NCI-H446 (cell line): ENCODE data around the gene P2RY12.
"Not testable (repeated sequence)": the region's sequence is repeated elsewhere in the genome, so short reads cannot be mapped to it uniquely, and the experiment has no call there.

Experiments used
- DNase-seq, 2 experiments: peaks; one replicate each; lab custom pipeline; 2025; lab: John Stamatoyannopoulos, UW

The P2RY12 gene

DNA sequence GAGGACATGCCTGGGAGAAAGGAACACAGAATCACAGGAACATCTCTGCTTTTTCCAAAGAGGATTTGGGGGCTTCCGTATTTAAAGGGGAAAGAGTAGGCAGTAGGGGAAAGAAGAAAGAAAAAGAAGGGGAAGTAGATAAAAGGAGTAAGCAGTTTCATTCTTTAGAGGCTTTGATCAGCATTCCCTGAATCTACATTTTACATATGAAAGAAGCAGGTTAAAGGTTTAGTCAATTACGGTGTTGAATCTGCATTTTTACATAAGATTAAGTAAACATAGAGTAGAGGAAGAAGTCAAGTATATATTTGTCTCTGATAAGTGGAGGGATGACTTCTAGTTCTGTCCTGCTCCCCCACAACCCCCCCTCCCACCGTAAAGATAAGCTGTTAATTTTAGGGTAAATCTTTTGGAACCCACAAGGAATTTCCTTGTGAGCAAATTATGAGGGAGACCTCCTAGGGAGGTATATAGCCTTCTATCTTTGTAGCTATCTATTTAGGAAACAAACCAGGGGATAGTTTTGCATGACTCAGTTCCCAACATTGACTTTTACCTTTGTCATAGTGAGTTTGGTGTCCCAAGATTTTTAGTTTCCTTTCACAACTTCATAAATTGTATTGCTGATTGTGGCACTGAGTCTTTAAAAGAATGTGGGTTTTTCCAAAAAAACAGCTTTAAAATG, 8.7 kb upstream of the P2RY12 start:
- DNase-seq, result no peak

DNA sequence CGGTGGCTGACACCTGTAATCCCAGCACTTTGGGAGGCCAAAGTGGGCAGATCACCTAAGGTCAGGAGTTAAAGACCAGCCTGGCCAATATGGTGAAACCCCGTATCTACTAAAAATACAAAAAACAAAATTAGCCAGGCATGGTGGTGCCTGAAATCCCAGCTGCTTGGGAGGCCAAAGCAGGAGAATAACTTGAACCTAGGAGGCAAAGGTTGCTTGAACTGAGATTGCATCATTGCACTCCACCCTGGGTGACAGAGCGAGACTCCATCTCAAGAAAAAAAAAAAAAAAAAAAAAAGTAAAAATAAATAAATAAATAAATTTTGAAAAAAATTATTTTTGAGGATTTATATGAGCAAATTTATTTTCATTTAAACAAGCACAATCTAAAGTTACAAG, 7.6 kb upstream of the P2RY12 start:
- DNase-seq, result not testable (repeated sequence)

DNA sequence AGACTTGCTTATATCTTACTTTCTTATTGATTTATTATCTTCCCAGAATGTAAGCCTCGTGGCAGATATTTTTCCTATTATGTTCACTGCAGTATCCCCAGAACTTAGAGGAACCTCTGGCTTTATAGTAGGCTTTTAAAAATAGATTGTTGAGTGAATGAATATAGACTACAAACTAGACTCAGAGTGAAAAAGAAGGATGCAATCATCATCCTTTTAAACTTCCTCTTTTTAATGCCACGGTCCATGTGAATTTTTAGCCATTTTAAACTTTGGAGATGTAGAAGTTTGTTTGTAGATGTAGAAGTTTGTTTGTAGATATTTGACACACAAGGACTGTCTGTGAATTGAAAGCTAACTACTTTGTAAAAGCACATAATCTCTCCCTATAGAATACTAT, 7.2 kb upstream of the P2RY12 start:
- no peak for DNase-seq

DNA sequence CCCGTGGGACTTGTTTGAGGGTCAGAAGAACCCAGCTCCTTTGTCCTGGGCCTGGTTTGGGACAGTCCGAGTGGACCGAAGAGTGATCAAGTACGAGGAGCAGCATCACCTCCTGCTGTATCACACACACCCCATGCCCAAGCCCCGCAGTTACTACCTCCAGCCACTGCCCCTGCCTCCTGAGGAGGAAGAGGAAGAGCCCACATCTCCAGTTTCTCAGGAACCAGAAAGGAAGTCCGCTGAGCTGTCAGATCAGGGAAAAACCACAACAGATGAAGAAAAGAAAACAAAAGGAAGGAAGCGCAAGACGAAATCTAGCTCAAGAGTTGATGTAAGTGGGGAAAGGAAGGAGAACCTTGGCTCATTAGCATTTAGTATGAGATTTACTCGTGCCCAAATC, 3.3 kb upstream of the P2RY12 start:
- DNase-seq, result no peak

DNA sequence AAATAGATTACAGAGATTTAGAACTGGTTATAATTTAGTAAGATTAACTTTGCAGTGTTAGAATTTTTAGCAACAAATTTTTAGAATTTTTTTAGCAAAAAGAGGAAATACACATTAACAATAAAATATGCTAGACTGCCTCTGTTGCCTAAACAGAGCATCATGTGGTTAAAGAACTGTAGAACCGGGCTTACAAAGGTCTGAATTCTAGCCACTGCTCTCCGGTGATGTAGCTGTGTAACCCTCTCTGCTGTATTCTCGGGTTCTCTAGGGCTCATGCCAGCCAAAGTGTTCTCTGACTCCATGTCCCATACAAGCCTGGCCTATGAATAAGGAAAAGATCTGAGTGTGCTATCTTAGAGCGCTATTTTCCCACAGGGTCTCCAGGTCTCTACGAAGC, 2.9 kb upstream of the P2RY12 start:
- no peak for DNase-seq

DNA sequence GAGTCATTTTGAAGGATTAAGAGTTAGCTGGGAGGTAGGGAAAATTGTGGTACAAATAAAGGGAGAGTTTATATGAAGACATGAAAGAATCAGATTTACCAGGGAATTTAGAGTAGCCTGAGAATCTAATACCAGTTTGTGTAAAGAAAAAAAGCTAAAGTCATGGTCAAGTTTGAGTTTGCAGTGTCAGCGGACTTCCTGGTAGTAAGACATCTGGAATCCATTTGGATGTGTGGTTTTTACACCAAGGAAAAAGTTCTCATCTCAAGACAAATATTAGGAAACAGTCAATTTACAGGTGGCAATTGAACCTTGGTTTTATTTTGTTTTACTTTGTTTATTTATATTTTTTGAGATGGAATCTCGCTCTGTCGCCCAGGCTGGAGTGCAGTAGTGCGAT, 1.5 kb upstream of the P2RY12 start:
- no peak for DNase-seq

DNA sequence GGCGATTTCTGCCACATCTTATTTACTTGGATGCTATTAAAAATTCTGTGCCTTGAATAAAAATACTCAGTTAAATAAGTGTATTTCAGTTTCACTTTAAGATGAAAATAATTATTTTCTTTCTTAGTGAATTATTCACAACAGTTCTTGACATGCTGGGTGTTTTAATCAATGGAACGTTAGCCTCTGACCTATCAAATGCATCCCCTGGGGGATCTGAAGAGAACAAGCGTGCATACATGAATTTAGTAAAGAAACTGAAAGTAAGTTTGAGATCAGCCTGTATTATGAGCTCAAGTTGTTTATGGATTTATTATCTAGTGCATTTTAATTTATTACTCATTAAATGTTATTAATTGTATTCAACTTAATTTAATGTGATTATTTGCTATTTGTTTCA, 597 bp downstream of the P2RY12 start:
- DNase-seq, result no peak

DNA sequence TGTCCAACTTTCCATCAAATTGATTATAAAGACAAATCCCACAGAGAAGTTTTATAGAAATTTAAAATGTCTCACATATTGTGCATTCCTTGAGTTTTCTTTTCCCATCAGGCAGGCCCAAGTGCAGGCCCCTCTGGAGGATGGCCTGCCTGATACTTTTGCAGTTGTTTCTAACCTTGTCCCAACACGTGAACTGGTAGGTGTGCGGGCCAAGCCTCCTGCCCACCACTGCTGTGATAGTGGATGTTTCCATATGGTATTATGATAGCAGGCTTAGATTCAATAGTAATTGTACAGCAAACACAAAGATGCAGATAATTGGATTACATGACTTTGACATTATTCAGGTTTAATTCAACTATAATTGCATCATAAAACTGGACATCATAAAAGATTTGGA, 1.4 kb downstream of the P2RY12 start:
- no peak for DNase-seq

DNA sequence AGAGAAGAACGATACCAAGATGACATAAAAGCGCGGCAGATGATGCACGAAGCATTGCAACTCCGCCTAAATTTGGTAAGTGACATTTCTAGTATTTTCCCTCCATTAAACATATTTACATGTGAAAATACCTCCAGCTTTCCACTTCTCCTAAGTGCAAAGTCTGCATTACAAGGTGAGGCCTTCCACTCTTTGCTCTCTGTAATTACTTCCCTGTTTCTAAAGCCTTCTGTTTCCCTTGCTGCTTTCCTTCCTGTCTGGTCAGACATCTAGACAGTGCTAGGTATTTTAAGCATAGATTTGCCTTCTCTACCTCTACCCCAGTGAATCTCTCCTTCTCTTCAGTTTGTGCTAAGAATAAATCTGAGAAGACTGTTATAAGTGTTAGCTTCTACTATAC, 1.9 kb downstream of the P2RY12 start:
- no peak for DNase-seq

DNA sequence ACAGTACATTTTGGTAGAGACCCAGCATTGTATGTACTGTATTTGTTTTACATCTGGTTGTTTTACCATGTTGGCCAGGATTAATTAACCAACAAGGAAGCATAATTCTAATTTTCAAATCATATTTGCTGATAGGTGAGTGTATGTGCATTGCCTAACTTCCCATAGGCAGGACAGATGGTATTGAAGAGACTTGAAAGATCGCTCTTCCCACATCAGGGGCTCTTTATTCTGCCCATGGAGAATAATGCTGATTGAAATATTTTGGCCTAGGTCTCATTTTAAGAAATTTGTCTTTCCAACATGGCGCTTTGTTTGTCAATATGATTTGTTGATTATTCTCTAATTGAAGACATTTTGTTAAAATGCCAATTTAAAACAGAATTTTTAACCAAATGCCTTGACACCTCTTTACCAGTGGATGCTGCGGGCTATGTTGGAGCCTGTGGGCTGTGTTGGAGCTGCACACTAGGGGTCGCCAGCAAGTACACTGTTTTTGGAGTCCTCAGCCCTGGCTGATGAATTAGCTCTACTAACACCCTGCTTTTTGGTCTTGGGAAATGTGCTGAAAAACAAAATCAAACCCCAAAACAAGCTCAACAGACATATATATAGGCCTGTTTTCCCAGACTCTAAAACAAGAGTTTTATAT, 5.3 kb downstream of the P2RY12 start:
- DNase-seq, result no peak

DNA sequence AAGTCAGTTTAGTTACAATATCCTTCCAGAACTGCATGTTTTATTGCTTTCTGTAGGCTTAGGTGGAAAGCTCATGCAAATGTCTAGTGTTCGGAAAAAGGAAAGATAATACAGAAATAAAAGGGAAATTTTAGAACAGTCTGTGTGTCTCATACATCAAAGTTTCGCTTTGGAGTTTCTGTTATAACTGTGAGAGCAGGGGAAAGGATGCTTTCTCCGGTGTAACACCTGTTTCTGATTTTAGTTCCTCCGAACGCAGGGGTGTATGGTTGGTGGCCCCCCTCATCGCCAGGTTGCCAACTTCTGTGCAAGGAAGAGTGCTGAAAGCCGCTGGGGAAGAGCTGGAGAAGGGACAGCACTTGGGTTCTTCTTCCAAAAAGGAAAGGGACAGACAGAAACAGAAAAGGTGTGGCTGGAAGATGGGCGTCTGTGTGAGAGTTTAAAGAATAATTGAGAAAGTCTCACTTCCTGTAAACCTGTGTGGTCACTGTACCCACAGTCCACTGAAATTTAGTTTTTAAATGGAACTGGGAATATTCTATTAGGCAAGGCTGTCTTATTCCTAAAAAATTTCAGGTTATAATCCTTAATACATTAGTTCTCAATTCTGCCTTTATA, 6.7 kb downstream of the P2RY12 start:
- no peak for DNase-seq

DNA sequence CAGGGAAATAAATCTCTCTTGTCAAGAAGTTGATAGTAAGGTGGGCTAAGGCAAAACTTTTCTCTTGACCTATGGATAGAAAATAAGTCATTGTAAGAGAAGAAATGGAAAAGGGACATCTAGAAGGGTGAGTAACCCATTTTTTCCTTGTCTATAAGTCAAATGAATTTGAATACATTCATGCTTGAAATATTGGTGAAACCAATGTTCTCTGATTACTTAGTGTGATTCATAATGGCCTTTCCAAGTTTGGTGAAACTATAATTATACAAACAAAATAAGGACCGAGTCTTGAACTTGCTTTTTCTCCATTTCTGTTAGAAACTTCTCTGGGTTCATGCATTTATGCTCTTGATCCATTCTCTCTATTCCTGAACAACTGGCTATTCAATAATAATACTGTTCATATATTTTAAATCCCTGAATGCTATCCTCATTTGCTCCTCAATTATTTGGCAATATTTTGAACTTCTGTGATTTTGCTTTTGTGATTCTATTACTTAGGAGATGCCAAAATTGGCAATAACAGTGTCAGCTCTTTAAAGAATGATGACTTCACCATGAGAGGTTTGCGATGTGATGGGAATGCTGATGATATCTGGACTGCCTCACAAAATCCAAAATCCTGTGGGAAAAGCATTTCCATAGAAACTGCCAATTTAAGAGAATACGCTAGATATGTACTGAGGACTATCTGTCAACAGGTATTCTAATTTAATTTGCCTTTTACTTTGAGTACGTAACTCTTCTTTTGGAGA, 12.3 kb downstream of the P2RY12 start:
- no peak for DNase-seq

DNA sequence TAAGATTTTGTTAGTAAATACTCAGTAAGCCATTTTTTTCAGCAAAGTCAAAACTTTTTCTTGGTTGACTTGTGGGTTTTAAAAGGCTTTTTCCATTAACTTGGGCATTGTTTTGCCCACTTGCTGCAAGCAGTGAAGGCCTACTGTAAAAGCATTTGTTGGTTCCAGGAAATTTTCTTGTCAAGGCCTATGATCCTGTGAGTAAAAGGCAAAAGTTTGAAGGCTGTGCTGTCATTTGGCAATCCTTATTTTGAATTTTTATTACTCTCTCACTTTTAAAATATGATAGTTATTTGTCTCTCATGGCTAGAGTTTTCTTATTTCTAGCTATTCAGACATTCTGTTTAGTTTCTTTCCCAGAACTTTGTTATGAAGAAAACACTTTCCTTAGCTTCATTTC, 13.0 kb downstream of the P2RY12 start:
- no peak for DNase-seq

DNA sequence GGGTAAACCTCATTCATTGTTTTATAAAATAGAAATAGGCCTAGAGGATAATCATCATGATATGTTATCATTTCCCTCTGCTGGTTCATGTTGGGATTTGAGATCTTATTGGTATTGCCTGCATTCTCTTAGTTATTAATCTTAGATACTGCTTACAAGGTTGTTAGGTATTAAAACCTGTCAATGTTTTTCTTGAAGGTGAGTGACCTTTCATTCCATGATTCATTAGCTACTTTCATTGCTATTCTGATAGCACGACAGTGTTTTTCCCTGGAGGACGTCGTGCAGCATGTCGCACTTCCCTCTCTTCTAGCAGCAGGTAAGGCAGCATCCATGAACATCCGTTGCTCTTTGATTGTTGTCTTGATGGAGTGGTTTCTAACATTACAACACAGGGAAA, 17.1 kb downstream of the P2RY12 start:
- DNase-seq, result no peak

DNA sequence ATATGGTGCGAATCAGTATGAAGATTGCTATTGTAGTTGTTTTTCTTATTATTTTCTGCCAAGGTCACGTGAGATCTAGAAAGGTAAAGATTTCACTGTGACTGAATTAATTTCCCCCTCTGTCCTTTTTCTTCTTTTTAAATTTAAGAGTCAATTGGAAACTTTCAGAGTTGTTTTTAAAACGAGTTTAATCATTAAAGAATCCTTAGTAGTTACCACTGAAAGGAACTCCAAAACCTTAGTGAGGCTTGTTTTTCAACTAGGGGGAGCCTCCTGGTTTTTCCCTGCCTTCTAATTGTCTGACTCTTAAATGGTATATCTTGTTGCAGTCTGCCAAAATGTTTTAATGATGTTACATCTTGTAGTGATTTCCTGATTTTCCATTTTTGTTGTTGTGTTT, 17.6 kb downstream of the P2RY12 start:
- DNase-seq, result no peak

DNA sequence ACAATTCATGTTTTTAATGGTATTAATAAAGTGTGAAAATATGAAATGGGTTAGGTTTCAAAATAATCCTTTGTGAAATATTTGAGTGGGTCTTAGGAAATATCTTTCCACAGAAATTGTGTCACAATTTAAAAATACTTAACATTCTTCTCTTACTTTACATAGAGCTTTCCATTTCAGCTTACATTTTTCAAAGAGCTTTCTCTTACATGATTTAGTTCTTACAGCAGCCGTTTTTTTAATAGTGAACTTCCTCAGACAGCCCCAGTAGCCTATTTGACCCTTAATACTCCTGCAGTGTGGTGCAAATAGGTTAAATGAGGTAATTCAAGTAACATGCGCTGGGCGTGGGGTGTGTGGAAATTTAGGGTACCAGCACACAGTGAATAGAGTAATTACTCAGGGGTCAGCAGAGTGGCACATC, 21.8 kb downstream of the P2RY12 start:
- no peak for DNase-seq

DNA sequence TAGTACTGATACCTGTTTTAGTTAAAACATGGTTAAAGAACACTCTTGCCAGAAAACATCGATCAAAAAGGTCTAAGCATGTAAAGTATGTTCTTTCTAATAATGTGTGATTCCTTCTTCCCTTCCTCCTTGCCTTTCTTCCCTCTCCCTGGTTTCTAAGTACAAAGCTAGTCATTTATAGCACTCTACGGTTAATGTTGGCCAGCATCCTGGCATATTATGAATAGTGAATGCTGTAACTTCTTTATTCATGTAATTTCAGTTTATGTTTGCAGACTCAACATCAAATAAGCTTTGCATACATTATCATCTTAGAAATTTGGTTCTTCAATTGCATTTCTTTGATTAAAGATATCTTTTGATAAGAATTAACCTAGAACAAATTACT, 27.1 kb downstream of the P2RY12 start:
- DNase-seq, result no peak

DNA sequence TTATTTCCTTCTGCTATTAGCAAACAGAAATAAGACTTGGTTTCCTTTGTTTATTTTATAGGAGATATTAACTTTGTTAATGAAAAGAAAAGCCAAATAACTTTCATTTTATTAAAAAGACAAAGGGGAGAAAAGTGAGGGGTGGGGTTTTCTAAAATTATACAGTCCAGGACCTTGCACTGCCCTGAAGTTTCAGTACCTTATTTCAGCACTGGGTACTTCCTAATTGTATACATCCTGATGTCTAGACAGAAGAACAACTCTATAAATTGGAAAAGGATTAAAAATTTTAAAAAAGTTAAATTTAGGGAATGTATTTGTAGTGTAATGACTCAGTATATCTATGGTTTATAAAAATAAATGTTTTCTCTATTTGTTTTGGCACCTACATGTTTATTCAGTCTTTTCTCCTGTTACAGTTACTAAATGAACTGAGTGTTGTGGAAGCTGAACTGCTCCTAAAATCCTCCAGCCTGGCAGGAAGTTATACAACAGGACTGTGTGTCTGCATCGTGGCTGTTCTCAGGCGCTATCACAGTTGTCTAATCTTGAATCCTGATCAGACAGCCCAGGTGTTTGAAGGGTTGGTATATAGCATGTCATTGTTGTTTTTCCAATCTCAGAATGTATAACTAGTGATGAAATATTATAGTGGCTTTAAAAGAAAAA, 27.6 kb downstream of the P2RY12 start:
- no peak for DNase-seq

DNA sequence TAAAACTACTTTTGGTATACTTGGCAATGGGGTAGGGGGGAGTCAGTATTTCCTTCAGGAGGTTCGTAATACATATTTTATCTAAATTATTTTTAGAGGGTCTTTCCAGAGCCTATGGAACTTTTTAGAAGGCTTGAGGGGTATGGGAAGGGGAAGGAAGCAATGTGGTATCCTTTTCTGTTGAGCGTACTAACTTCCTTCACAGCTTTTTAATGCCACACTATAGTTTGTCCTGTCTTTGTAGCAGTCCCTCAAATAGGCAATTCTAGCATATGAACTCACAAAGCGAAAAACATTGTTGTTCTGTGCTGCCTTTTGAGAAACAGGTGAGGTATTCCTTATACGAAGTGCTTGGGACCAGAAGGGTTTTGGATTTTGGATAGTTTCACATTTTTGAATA, 32.9 kb downstream of the P2RY12 start:
- DNase-seq, result no peak

DNA sequence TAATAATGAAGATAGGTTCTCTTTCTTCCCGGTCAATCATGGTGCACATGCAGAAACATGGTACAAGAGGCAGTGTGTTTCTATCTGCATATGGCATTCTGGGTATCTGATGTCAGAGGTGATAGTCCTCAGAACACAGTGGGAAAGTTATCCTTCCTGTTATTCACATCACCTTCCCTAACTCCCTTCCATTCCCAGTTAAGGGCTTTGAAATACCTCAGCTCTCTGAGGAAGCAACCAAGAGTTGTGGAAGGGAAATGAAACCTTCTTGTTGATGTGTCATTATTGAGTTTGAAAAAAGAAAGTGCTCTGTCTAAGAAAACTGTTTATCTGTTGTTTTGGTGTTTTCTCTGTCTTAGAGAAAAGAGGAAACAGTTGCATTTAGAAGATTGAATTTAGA, 33.3 kb downstream of the P2RY12 start:
- no peak for DNase-seq

DNA sequence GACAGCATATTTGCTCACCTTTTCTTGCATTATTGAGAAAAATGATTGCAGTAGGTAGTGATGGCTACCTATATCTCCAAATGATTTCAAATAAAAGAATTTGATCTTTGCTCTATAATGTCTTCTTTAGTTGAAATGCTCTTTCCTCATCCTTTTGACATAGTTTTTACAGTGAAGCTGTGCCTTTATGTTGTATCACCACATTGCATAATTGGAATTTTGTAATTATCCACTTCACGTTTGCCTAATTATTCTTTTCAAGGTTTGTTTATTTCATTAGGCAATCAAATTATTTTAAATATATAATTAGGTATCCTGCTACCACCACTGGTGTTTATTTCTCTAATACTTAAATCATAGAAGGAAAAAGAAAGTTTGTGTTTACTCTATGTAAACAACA, 33.9 kb downstream of the P2RY12 start:
- DNase-seq, result no peak

DNA sequence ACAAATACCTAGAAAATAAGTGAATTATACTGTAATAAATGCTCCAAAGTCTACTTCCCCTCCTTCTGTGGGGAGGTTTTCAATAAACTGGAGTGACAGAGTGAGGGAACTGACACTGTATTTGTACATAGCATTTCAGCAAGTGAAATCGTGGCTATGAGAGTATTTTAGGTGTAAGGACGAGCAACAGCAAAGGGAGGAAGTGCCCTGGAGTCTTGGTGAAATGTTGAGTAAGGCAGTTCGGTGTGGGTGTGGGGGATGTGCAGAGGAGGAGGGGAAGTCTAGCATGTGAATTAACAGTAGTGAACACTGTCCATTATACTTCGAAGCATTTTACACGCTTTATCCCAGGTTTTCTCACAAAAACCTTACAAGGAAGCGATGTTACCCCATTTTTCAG, 37.1 kb downstream of the P2RY12 start:
- DNase-seq, result no peak
